Activated T-cell treated with anti-CD3 and anti-CD28 coated beads for 48 hours (primary cell): Measurements from ENCODE around the gene ADIG.

Source experiments
- DNase-seq: peaks from one replicate; pipeline ENCODE4 v3.0.0-alpha.2; 2020; ENCODE audit warnings: low read depth

ADIG gene

DNA sequence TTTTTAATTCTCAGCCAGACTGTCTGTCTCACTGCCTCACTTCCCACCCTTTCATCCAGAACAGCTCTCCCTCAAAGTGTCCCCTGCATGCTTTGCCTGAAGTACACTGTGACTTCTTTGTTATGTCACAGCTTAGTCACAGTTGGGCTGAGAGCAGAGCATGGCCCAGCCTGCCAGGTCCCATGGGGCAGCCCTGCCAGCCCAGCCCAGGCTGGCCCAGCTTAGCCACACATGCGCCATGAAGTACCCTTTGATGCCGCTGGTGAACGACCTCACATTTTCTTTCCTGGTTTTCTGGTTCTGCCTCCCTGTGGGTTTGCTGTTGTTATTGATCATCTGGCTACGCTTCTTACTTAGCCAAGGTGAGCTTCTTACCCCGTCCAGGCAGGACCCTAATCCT, at the start of gene ADIG:
ADIG (plus strand) TSS at position 185 of the 400 bp plus-strand sequence; CDS start at position 239, 54 bp downstream.
- no peak for DNase-seq

DNA sequence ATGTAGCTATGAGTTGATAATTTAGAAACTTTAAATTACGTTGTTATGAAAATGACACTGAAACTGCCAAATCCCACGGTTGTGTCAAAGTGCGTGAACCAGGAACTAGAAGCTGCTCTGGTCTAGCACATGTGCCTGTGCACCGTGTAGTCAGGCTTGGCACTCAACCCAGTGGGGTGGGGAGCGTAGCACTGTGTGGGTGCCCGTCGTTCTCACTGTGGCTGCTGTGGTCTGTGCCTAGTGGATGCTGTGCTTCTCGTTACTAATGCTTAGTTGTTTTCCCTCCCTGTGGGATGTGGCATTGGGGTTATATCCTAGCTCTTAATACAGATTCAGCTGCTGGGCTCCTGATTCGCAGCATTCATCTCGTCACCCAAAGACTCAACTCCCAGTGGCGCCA, 46.2 kb upstream of the ADIG start:
- DNase-seq, result peak; percentile 7

DNA sequence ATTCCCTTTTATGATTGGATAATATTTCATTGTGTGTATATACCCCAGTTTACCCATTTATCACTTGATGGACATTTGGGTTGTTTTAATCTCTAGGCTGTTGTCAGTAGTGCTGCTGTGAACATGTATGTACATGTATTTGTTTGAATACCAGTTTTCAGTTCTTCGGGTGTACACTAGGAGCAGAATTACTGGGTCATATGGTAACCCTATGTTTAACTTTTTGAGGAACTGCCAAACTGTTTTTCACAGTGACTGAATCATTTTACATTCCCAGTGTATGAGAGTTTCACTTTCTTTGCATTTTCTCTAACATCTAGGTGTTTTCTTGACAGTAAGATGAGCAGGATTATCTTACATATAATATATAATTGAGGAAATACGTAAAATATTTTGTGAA, 44.7 kb upstream of the ADIG start:
- DNase-seq, result no peak

DNA sequence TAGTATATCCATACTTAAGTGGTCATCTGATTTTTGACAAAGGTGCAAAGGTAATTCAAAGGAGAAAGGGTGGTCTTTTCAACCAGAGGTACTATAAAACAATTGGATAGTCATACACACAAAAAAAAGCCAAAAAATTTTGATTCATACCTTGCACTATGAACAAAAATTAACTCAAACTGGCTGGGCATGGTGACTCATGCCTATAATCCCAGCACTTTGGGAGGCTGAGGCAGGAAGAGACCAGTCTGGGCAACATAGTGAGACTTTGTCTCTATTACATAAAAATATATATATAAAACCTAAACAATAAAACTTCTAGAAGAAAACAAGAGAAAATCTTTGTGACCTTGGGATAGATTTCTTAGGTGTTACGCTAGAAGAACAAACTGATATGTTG, 43.8 kb upstream of the ADIG start:
- no peak for DNase-seq

DNA sequence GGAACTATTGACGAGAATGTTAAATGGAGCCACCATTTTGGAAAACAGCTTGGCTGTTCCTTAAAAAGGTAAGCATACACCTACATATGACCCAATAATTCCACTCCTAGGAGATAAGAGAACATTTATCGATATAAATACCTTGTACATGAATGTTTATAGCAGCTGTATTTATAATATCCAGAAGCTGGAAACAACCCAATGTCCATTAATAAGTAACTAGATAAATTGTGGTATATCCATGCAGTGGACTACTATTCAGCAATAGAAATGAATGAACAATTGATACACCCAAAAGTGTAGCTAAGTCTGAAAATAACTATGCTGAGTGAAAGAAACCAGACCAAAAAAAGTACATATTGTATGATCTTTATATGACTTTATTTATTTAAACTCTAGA, 42.2 kb upstream of the ADIG start:
- DNase-seq, result no peak

DNA sequence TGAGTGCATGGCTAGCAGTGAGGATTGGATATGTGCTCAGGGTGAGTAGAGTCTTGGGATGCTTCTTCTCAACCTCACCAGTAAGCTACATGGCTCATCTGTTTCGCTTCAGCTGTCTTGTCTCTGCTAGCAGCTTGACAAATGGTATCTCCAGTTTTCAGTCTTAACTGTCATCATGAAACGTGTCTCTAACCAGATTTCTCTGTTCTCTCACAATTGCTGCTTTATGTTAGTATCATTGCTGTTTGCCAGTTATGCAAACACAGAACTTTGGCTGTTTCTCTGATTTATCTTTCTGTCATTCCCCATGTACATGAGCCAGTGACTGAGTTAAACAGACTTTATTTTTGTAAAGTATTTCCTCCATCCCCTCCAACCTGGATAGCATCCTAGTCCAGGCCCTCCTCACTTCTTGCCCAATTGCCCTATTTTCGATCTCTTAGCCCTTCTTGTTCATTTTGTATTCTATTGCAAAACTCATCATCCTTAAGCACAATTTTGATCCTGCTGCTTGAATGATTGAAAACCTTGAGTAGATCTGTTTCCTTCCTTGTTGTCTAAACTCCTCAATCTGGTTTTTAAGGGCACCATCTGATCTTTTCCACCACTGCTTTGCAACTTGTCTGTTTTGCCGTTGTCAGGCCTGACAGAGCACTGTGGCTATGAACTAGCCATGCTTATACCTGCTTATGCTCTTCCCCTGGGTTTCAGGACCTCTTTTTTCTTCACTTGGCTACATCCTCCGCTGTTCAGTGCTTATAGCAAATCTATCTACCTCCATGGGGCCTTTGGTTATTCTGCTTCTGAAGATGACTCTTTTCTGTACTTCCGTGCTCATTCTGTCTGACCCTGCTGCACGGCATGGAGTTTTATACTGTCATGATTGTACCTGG, 37.7 kb upstream of the ADIG start:
- no peak for DNase-seq

DNA sequence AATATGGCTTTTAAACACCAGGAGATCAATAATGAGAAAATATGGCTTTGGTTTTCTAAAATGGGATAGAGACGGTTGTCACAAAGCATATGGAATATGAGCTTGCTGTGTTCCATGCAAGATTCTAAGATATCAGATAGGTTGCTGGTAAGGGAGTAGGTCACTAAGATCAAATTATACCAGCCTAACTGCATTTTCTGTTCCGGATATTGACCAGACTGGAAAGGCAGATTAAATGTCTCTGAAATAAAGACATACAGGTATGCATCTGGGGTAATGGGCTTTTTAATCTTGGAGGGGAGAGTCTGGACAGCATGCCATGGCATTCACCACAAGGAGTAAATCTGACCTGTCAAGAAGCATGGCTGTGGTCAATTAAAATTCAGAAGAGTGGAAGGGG, 35.2 kb upstream of the ADIG start:
- DNase-seq, result no peak

DNA sequence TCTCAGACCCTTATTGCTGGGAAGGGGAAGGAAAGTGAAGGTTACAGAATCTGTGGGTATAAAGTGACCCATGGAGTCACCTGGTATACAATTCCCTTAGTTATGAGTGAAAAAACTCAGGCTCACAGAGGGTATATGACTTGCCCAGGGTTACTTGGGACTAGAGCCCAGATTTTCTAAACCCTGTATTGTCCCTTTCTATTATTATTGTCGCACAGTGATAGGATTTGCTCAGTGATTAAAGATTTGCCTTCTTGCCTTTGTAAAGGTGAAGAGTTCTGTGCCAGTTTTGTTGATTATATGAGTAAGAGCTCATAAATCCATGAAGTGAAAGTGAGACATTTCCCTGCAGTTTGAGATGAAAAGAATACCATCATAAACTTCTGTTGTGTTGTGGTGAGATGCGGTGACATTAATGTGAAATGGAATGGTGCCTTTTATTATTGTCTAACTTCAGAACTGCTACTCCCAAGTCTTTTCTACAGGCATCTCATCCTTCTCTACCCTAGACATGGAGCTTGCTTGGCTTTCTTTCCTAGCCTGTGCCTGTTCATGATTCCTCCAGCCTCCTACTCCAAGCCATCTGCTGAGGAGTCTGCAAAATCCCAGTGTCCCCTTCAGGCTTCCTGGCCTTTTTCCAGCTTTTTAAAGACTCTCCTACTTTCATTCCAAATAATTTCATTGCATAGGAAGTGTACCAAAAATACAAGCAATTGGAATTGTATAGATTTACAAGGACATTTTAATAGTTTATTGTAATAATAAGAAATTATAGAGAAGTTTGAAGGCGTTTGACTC, 33.5 kb upstream of the ADIG start:
- DNase-seq, result no peak

DNA sequence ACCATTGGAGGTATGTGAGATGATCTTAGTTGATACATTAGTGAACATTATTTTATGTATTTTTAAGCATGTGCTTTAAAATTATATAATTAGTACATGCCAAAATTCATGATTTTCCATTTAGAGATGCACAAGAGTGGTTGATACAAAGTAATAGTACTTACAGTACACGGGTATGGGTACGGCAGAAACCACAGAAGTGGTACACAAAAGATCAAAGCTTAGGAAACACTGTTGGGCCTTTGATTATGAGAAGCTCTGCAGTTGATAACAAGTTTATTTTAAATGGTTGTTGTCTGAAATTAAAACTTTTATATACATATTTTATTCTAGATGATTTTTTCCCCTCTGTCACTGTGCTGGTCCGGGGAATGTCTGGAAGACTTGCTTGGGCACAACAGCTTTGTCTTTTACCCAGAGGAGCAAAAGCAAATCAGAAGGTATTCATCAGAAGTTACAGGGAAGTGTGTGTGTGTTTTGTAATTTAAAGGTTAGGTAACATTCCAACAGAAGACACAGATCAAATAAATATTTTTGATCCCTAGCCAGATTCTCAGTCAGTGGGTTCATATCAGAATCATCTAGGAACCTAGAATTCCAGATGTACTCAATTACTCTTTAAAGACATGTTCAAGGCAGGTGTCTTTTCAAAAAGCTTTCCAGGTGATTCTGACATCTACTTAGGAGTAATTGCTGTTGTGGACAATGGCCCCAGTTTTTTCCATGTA, 32.5 kb upstream of the ADIG start:
- no peak for DNase-seq

DNA sequence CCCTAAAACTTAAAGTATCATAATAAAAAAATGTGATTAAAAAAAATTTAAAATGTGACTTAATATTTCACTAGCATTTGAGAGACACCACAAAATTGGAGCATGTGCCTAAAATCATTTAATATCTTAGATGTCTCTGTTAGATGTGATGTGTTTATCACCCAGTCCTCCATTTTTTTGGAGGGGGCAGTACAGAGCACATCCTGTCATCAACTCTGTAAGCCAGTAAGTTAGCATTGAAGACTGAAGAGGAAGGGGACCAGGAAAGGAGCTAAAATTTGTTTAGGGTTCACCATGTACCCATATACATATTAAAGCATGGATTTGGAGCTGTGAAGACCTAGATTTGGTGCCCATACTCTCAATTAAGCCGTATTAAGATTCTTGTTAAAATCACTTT, 30.7 kb upstream of the ADIG start:
- no peak for DNase-seq

DNA sequence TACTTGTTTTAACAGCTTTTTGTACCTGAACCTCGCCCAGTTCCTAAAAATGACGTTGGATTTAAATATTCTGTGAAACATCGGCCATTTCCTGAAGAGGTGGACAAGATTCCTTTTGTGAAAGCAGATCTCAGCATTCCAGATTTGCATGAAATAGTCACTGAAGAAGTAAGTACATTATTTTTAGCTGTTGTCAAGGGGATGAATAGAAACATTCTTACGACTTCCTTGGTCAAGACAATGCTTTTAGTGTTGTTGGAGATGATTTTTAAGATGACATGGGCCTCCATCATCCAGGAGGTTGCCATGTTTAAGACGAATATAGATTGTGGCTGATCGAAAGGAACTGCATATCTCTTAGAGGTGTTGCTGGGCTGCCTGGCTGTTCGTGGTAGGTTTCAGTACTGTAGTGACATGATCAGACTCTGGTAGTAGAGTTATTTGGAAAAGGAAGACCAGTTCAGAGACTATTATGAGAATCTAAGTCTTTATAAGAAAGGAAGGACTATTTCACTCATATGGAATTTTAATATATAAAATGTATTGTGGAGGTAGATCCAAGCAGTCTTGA, 29.9 kb upstream of the ADIG start:
- DNase-seq, result no peak

DNA sequence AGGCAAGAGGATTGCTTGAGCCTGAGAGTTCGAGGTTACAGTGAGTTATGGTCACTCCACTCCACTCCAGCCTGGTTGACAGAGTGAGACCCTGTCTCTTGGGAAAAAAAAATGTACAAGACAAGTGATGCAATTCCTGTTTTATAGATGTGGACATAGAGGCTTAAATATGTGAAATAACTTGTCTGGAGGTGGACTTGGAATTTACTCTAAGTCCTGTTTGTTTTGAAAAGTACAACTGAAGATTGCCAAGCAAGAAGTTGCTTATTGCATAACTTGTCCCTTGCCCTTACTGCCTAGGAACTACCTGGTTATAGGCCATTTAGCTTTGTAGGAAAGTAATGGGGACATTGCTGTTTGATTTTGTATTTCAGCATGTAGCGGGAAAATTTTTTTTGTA, 26.0 kb upstream of the ADIG start:
- DNase-seq, result no peak

DNA sequence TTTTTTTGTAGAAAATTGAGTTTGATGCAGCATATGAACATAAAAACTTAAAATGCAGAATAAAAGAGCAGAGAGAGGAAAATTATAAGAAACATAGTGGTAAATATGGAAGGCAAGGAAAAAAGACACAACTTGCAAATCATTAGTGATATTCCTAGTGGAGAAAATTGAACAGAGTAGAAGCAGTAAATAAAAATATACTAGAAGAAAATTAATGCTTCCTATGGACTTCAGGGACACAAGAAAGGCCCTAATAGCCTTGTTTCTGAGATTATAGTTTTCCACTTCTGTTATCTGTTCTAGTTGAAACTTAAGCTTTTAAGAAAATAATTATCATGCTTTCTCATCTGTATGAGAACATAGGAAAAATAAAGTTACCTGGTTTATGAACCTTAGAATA, 25.6 kb upstream of the ADIG start:
- no peak for DNase-seq

DNA sequence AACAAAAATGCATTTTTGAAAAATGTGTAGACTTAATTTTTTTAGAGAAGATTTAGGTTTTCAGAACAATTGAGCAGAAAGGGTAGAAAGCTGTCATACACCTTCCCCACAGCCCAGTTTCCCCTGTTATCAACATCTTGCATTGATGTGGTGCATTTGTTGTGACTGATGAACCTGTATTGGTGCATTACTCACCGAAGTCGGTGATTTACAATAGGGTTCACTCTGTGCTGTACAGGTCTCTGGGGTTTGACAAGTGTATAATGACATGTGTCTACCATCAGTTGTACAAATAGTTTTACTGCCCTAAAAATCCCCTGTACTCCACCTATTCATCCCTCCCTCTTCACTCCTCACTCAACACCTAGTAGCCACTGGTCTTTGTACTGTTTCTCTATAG, 23.8 kb upstream of the ADIG start:
- no peak for DNase-seq

DNA sequence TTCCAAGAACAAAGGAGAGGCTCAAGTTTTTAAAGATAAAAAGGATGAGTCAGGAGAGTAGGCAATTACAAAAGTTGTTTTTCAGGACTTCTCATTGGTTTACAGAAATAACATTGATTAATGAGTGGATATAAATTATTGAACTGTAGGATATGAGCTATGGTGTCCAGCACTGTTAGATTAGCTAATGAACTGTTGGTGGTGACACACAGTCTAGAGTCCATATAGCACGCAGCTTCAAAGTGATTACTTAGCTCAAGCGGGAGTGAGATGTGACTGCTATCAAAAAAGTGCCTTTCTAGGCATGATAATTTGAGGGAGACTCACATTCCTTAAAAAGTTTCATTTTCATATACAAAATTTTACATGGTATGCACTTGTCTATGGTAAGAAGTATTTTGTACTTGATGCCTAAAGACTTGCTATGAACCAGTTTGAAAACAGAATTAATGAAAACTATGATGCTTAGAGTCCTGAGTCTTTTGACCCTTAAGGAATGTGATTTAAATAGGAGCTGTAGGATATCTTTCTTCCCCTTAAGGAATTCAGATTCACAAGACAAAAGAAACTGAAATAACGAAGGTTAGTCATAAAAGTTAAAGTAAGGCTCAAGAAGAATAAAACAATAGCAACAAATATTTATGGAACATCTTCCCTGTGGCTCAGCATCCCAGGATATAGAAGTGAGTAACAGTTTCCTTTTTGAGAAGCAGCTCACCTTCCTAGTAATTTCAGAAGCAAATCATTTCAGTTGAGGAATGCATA, 22.2 kb upstream of the ADIG start:
- DNase-seq, result no peak

DNA sequence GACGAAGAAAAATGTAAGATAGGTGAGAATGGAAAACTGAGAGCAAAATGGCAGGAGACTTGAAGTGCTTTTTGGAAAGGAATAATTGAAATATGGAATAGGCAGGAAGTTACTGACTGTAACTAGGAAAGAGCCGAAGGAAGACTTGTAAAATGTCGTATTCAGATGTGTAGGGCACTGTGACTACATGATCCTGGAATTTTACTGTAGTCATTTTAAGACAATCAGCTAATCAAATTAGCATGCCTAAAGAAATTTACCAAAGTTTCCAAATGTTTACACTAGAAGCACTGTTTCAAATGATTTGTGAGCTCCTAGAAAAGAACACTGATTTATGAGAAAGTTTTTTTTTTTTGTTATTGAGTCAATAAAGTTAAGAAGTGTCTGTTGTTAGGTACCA, 21.2 kb upstream of the ADIG start:
- DNase-seq, result no peak

DNA sequence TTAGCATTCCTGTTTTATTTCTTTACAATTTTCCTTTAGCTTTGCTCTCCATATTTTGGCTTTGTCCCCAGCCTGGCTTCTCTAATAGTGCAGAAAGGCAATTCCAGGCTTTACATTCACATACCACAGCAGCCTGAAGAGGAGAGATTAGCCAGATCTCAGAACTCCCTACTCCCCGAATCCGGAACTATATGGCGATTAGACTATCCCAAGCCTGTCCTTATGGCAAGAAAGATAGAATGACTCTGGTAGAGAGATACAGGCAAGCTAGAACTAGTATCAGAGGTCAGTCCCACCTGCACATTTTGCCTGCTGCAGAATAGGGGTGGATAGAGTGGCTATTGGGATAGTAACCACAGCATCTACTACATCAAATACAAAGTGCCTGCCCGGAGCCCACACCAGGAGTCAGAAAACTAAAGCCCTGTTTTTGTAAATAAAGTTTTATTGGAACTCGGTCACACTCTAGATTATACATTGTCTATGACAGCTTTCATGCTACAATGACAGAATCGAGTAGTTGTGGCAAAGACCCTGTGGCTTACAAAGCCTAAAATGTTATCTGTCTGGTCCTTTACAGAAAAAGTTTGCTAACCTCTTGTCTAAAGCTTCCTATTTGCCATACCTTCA, 17.1 kb upstream of the ADIG start:
- DNase-seq, result no peak

DNA sequence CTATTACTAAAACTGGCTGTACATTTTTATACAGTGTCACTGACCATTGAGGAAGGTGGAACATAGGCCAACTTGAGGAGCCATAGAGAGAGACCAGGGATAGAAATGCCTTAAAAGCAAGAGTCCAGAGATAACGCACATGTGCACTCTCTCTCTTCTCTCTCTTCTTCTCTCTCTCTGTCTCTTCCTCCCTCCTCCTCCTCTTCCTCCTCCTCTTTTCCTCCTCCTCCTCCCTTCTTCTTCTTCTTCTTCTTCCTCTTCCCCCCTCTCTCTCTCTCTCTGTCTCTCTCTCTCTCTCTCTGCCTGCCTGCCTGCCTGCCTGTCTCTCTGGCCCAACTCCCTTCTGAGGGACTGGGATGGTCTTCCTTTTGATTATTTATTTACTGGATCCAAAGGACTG, 16.3 kb upstream of the ADIG start:
- no peak for DNase-seq

DNA sequence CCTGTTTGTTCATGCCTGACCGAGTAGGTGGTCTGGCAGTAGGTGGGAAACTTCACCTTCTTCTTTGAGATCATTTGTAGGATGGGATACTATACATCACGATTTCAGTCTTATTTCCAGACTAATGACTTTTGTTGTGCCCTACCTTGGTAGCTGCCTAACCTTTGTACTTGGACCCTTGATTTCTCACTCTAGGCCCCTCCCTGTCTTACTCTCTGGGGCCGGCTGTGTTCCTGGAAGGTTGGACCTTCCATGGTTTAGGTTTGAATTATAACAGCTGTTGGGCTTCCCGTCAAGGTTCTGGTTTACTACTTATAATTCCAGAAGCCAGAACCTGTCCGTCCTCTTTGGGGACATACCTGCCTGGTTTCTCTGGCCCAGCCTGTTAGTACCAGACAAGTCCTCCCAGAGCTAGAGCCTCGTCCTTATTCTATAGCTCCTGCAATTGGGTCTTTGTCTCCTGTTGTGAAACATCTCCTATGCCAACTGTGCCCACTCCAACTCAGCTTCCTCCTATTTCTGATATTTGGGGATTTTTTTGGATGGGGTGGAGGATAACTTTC, 14.9 kb upstream of the ADIG start:
- no peak for DNase-seq

DNA sequence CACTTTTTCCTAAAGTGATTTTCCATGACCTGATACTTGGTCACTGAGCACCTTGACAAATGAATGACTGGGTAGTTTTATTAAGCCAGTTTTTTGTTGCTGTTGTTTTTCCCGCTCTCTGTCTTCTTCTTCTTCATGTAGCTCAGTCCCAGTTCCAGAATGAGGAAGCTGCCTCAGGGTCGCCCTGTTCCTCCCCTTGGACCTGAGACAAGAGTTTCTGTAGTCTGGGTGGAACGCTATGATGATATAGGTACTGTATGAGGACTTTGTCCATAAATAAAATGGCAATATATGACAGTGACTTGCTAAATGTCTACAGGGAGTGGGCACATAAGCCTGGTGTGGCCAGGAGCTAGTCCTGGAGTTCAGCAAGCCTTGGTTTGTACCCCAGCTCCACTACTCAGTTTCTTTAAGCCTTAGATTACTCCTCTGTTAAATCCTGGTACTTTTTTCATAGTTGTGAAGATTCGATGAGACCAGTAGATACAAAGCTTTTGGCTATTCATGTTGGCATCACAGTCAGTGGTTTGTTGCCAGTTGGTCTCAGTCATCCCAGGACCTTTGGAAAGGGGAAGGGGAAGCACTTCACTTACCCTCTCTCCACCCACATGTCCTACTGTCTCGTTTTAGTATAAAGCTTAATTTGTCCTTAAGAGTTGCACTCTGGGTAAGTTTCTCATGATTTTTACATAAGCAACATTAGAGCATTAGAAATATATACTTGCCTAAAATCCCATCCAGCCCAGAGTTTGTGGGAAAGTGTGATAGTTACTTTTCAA, 11.1 kb upstream of the ADIG start:
- no peak for DNase-seq
